C4-2B (cell line): Measurements from ENCODE around the gene FA2H.

Source experiments
- ZFX ChIP-seq: fragments of 450-650 bp; IDR thresholded peaks from 2 replicates; pipeline ENCODE4 v1.6.1; 2017
- TF ChIP-seq, protein P1 (sequence below): fragments of 450-650 bp; conservative IDR thresholded peaks from 2 replicates; pipeline ENCODE4 v1.5.1; 2017; ENCODE audit warnings: mild to moderate bottlenecking

DNA sequence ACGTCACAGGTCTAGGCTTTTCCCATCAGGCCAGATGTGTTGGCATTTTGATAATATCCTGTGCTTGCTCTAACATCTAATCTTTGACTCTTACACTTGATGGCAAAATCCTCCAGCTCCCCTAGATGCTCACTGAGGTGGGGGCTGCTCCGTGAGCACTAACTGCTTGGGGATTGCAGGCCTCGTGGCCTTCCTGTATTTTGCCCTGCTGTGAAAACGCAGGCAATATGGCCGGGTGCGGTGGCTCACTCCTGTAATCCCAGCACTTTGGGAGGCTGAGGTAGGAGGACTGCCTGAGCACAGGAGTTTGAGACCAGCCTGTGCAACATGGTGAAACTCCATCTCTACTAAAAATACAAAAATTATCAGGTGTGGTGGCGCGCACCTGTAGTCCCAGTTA is 64.2 kb downstream of the FA2H start:
- TF ChIP-seq, protein P1, sequence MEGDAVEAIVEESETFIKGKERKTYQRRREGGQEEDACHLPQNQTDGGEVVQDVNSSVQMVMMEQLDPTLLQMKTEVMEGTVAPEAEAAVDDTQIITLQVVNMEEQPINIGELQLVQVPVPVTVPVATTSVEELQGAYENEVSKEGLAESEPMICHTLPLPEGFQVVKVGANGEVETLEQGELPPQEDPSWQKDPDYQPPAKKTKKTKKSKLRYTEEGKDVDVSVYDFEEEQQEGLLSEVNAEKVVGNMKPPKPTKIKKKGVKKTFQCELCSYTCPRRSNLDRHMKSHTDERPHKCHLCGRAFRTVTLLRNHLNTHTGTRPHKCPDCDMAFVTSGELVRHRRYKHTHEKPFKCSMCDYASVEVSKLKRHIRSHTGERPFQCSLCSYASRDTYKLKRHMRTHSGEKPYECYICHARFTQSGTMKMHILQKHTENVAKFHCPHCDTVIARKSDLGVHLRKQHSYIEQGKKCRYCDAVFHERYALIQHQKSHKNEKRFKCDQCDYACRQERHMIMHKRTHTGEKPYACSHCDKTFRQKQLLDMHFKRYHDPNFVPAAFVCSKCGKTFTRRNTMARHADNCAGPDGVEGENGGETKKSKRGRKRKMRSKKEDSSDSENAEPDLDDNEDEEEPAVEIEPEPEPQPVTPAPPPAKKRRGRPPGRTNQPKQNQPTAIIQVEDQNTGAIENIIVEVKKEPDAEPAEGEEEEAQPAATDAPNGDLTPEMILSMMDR = no peak
- no peak for TF ChIP-seq ZFX
